ENCODE data around the gene BAZ1A.

BAZ1A gene

GRCh38 chr14:34796902-34797301 is 78.3 kb downstream of the BAZ1A start:
- TF ChIP-seq FOXP2 (optimal IDR thresholded peaks at IDR 0.05; ENCODE audit: borderline replicate concordance, extremely low read depth, extremely low read length, insufficient read depth) = no peak
- no peak for TF ChIP-seq POLR2AphosphoS5 (IDR thresholded peaks at IDR 0.05; ENCODE audit: low read depth, low read length)
- TF ChIP-seq, protein P1, sequence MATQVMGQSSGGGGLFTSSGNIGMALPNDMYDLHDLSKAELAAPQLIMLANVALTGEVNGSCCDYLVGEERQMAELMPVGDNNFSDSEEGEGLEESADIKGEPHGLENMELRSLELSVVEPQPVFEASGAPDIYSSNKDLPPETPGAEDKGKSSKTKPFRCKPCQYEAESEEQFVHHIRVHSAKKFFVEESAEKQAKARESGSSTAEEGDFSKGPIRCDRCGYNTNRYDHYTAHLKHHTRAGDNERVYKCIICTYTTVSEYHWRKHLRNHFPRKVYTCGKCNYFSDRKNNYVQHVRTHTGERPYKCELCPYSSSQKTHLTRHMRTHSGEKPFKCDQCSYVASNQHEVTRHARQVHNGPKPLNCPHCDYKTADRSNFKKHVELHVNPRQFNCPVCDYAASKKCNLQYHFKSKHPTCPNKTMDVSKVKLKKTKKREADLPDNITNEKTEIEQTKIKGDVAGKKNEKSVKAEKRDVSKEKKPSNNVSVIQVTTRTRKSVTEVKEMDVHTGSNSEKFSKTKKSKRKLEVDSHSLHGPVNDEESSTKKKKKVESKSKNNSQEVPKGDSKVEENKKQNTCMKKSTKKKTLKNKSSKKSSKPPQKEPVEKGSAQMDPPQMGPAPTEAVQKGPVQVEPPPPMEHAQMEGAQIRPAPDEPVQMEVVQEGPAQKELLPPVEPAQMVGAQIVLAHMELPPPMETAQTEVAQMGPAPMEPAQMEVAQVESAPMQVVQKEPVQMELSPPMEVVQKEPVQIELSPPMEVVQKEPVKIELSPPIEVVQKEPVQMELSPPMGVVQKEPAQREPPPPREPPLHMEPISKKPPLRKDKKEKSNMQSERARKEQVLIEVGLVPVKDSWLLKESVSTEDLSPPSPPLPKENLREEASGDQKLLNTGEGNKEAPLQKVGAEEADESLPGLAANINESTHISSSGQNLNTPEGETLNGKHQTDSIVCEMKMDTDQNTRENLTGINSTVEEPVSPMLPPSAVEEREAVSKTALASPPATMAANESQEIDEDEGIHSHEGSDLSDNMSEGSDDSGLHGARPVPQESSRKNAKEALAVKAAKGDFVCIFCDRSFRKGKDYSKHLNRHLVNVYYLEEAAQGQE (IDR thresholded peaks at IDR 0.05; ENCODE audit: insufficient read depth in 1 of 2, low read depth in 2 of 2, low read length in 2 of 2) = no peak
- no peak for TF ChIP-seq TAF1 (IDR thresholded peaks at IDR 0.05; ENCODE audit: borderline replicate concordance, insufficient read depth, low read length)
- no peak for TF ChIP-seq SIN3A (IDR thresholded peaks at IDR 0.05; ENCODE audit: borderline replicate concordance, insufficient read depth, low read length)

DNA sequence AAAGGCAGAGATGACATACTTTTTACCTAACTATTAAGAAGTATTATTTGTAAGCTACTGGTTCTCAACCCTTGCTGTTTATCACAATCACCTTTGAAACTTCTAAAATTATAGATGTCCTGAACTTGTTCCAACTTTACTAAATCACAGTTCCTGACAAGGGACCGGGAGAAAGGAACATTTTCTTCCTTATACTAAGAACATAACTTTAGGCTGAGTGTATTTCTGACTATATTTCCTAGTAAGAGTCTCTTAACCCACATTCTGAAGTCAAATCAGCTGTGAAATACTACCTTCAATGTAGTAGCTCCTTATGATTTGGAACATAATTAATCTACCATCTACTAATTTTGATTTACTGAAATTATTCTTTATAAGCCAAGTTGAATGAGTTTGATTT is 80.2 kb downstream of the BAZ1A start:
- no peak for TF ChIP-seq POLR2AphosphoS5 (IDR thresholded peaks at IDR 0.05; ENCODE audit: low read depth, low read length)
- TF ChIP-seq SIN3A (IDR thresholded peaks at IDR 0.05; ENCODE audit: borderline replicate concordance, insufficient read depth, low read length) = no peak
- TF ChIP-seq TAF1 (IDR thresholded peaks at IDR 0.05; ENCODE audit: borderline replicate concordance, insufficient read depth, low read length) = no peak
- TF ChIP-seq, protein P1 (IDR thresholded peaks at IDR 0.05; ENCODE audit: insufficient read depth in 1 of 2, low read depth in 2 of 2, low read length in 2 of 2) = no peak
- TF ChIP-seq FOXP2 (optimal IDR thresholded peaks at IDR 0.05; ENCODE audit: borderline replicate concordance, extremely low read depth, extremely low read length, insufficient read depth) = no peak

- no peak for TF ChIP-seq SIN3A (IDR thresholded peaks at IDR 0.05; ENCODE audit: borderline replicate concordance, insufficient read depth, low read length)
- no peak for TF ChIP-seq POLR2AphosphoS5 (IDR thresholded peaks at IDR 0.05; ENCODE audit: low read depth, low read length)
- TF ChIP-seq, protein P1 (IDR thresholded peaks at IDR 0.05; ENCODE audit: insufficient read depth in 1 of 2, low read depth in 2 of 2, low read length in 2 of 2) = no peak
- TF ChIP-seq FOXP2 (optimal IDR thresholded peaks at IDR 0.05; ENCODE audit: borderline replicate concordance, extremely low read depth, extremely low read length, insufficient read depth) = no peak
- no peak for TF ChIP-seq TAF1 (IDR thresholded peaks at IDR 0.05; ENCODE audit: borderline replicate concordance, insufficient read depth, low read length)
Observed at GRCh38 chr14:34794217-34794616, 80.9 kb downstream of the BAZ1A start.

GRCh38 chr14:34792598-34792997 is 82.6 kb downstream of the BAZ1A start:
- TF ChIP-seq SIN3A (IDR thresholded peaks at IDR 0.05; ENCODE audit: borderline replicate concordance, insufficient read depth, low read length) (no peak), TAF1 (IDR thresholded peaks at IDR 0.05; ENCODE audit: borderline replicate concordance, insufficient read depth, low read length) (no peak)
- TF ChIP-seq, protein P1 (IDR thresholded peaks at IDR 0.05; ENCODE audit: insufficient read depth in 1 of 2, low read depth in 2 of 2, low read length in 2 of 2) = no peak
